ENCODE data around the gene VEZT.

VEZT gene

DNA sequence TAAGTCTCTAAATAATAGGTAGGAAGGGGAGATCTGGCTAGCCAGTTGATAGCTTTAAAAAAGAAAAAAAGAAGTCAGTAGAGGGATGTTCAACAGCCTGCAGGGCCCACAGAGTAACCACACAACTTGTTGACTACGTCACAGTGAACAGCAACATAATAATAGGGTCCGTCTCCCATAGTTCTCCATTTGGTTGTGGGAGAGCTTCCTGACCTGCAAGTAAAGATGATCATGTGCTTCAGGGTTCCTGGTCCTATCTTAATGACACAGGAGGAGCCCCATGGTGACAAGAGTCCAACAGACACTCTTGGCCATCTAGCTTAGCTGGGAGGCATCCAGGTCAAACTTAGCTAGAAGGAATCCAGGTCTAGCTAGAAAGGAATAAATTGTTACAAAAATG, 36.5 kb upstream of the VEZT start:
- H3K27ac ChIP-seq (ENCODE audit: low read depth, low read length) = peak overlapping the region; percentile 14
- H4K12ac ChIP-seq (ENCODE audit: low read depth, low read length) = no peak overlapping the region
- no peak overlapping the region for H3K4ac ChIP-seq (ENCODE audit: low read depth, low read length)
- H3K27me3 ChIP-seq (ENCODE audit: insufficient read depth, low read length) = no peaks in the 10 kb centered on the region
- H3K9me3 ChIP-seq (ENCODE audit: insufficient read depth, low read depth, low read length) = no peaks in the 10 kb centered on the region
- H2AFZ ChIP-seq (ENCODE audit: insufficient read depth, low read length, poor library complexity) = no peak overlapping the region
- no peak overlapping the region for H2BK120ac ChIP-seq (ENCODE audit: insufficient read depth, low read length, poor library complexity)
- H3K36me3 ChIP-seq (ENCODE audit: control insufficient read depth in 1 of 2, insufficient read depth in 2 of 2, low read length in 2 of 2) = peaks cover 4 to 8% of the 10 kb centered on the region in 2 experiments
- H3K4me2 ChIP-seq (ENCODE audit: low read length) = no peak overlapping the region
- H3K18ac ChIP-seq (ENCODE audit: low read length) = no peak overlapping the region
- no CpG with 5 or more reads among the region's 2 CpGs for WGBS (ENCODE audit: extremely low coverage, insufficient coverage, insufficient read length)
- no peak overlapping the region for H2BK12ac ChIP-seq (ENCODE audit: low read length)
- H3K79me2 ChIP-seq (ENCODE audit: control insufficient read depth, insufficient read depth, low read length, poor library complexity) = peaks cover 2% of the 10 kb centered on the region
- H3K14ac ChIP-seq (ENCODE audit: low read length) = no peak overlapping the region
- H3K9ac ChIP-seq (ENCODE audit: low read length) = no peak overlapping the region
- DNase-seq = no peak
- H3K79me1 ChIP-seq (ENCODE audit: low read length) = peaks cover 15% of the 10 kb centered on the region
- H3K4me1 ChIP-seq (ENCODE audit: control insufficient read depth in 1 of 2, insufficient read depth in 2 of 2, low read length in 2 of 2) = peaks cover 11 to 20% of the 10 kb centered on the region in 2 experiments
- no peak overlapping the region for H4K91ac ChIP-seq (ENCODE audit: low read depth, low read length)
- H2BK5ac ChIP-seq (ENCODE audit: low read depth, low read length, poor library complexity) = no peak overlapping the region
- H4K8ac ChIP-seq (ENCODE audit: low read depth, low read length) = no peak overlapping the region
- H3K23ac ChIP-seq (ENCODE audit: low read length) = no peak overlapping the region
- H2AK5ac ChIP-seq (ENCODE audit: low read length) = no peak overlapping the region
- no peak overlapping the region for H3K4me3 ChIP-seq (ENCODE audit: low read depth, low read length)

- H3K23ac ChIP-seq (ENCODE audit: low read length) = no peak overlapping the region
- peak; percentile 42 to 75 for DNase-seq
- no peaks in the 10 kb centered on the region for H3K9me3 ChIP-seq (ENCODE audit: insufficient read depth, low read depth, low read length)
- H3K36me3 ChIP-seq (ENCODE audit: control insufficient read depth in 1 of 2, insufficient read depth in 2 of 2, low read length in 2 of 2) = peaks cover 4 to 8% of the 10 kb centered on the region in 2 experiments
- H3K79me2 ChIP-seq (ENCODE audit: control insufficient read depth, insufficient read depth, low read length, poor library complexity) = peaks cover 2% of the 10 kb centered on the region
- H2AK5ac ChIP-seq (ENCODE audit: low read length) = peak overlapping the region; percentile 31
- H3K9ac ChIP-seq (ENCODE audit: low read length) = no peak overlapping the region
- H4K8ac ChIP-seq (ENCODE audit: low read depth, low read length) = peak overlapping the region; percentile 8
- no CpG with 5 or more reads among the region's 5 CpGs for WGBS (ENCODE audit: extremely low coverage, insufficient coverage, insufficient read length)
- no peak overlapping the region for H3K4me2 ChIP-seq (ENCODE audit: low read length)
- peak overlapping the region; percentile 27 for H2BK12ac ChIP-seq (ENCODE audit: low read length)
- peak overlapping the region; percentile 55 for H3K14ac ChIP-seq (ENCODE audit: low read length)
- H3K79me1 ChIP-seq (ENCODE audit: low read length) = peaks cover 13% of the 10 kb centered on the region
- H3K4me1 ChIP-seq (ENCODE audit: control insufficient read depth in 1 of 2, insufficient read depth in 2 of 2, low read length in 2 of 2) = peaks cover 11 to 17% of the 10 kb centered on the region in 2 experiments
- H4K12ac ChIP-seq (ENCODE audit: low read depth, low read length) = no peak overlapping the region
- peak overlapping the region; percentile 2 for H2BK120ac ChIP-seq (ENCODE audit: insufficient read depth, low read length, poor library complexity)
- H3K18ac ChIP-seq (ENCODE audit: low read length) = peak overlapping the region; percentile 25
- H3K27ac ChIP-seq (ENCODE audit: low read depth, low read length) = peak overlapping the region; percentile 48
- peak overlapping the region; percentile 75 for H4K91ac ChIP-seq (ENCODE audit: low read depth, low read length)
- H3K4me3 ChIP-seq (ENCODE audit: low read depth, low read length) = no peak overlapping the region
- peak overlapping the region; percentile 41 for H2BK5ac ChIP-seq (ENCODE audit: low read depth, low read length, poor library complexity)
- H3K27me3 ChIP-seq (ENCODE audit: insufficient read depth, low read length) = no peaks in the 10 kb centered on the region
- H2AFZ ChIP-seq (ENCODE audit: insufficient read depth, low read length, poor library complexity) = peak overlapping the region; percentile 24
- peak overlapping the region; percentile 65 for H3K4ac ChIP-seq (ENCODE audit: low read depth, low read length)
These were observed 34.7 kb upstream of the VEZT start for GRCh38 chr12:95182868-95183415.

DNA sequence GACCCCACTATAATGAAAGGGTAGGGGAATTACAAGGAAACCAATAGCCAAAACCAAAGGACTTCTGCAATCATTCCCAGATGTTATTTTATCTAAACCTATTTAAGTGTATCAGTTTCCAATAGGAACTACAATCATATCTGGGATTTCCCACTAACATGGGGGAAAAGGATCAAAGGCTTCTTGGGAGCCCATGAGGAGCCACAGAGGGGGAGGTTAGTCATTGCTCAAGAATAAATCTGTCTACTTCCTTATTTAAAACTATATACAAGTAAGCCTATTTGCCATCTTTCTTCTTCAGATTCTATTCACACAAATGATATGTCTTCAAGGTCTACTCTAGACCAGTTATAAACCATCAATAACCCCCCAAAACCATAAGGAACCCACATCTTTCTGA, 33.5 kb upstream of the VEZT start:
- no peak overlapping the region for H3K4me2 ChIP-seq (ENCODE audit: low read length)
- H3K9ac ChIP-seq (ENCODE audit: low read length) = no peak overlapping the region
- H3K18ac ChIP-seq (ENCODE audit: low read length) = no peak overlapping the region
- H3K4ac ChIP-seq (ENCODE audit: low read depth, low read length) = no peak overlapping the region
- no peak overlapping the region for H4K12ac ChIP-seq (ENCODE audit: low read depth, low read length)
- H4K8ac ChIP-seq (ENCODE audit: low read depth, low read length) = no peak overlapping the region
- no peak overlapping the region for H4K91ac ChIP-seq (ENCODE audit: low read depth, low read length)
- no peak overlapping the region for H2AFZ ChIP-seq (ENCODE audit: insufficient read depth, low read length, poor library complexity)
- H2BK120ac ChIP-seq (ENCODE audit: insufficient read depth, low read length, poor library complexity) = no peak overlapping the region
- no peak overlapping the region for H2BK12ac ChIP-seq (ENCODE audit: low read length)
- no peak overlapping the region for H3K27ac ChIP-seq (ENCODE audit: low read depth, low read length)
- H2AK5ac ChIP-seq (ENCODE audit: low read length) = no peak overlapping the region
- no peak overlapping the region for H3K14ac ChIP-seq (ENCODE audit: low read length)
- H3K4me3 ChIP-seq (ENCODE audit: low read depth, low read length) = no peak overlapping the region
- no peak for DNase-seq
- no peak overlapping the region for H3K23ac ChIP-seq (ENCODE audit: low read length)
- H3K79me1 ChIP-seq (ENCODE audit: low read length) = peaks cover 10% of the 10 kb centered on the region
- H2BK5ac ChIP-seq (ENCODE audit: low read depth, low read length, poor library complexity) = no peak overlapping the region
- H3K79me2 ChIP-seq (ENCODE audit: control insufficient read depth, insufficient read depth, low read length, poor library complexity) = peaks cover 2% of the 10 kb centered on the region
- H3K4me1 ChIP-seq (ENCODE audit: control insufficient read depth in 1 of 2, insufficient read depth in 2 of 2, low read length in 2 of 2) = peaks cover 10 to 12% of the 10 kb centered on the region in 2 experiments
- H3K27me3 ChIP-seq (ENCODE audit: insufficient read depth, low read length) = no peaks in the 10 kb centered on the region
- peaks cover 4 to 8% of the 10 kb centered on the region in 2 experiments for H3K36me3 ChIP-seq (ENCODE audit: control insufficient read depth in 1 of 2, insufficient read depth in 2 of 2, low read length in 2 of 2)
- H3K9me3 ChIP-seq (ENCODE audit: insufficient read depth, low read depth, low read length) = no peaks in the 10 kb centered on the region

DNA sequence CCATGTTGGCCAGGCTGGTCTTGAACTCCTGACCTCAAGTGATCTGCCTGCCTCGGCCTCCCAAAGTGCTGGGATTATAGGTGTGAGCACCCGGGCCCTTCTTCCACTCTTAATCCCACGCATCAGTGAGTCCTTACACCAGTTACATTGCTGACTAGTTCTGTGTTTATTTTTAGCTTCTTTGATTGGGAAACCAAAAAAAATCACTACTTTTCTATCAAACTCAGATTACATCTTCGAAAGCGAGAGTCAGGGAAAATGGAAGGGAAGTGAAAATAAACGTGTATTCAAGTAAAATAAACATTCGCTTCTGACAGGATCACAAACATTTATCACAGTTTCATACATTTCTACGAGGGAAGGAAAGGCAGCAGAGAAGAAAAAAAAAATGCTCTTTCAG, 32.5 kb upstream of the VEZT start:
- H4K91ac ChIP-seq (ENCODE audit: low read depth, low read length) = no peak overlapping the region
- H3K27me3 ChIP-seq (ENCODE audit: insufficient read depth, low read length) = no peaks in the 10 kb centered on the region
- H2AK5ac ChIP-seq (ENCODE audit: low read length) = no peak overlapping the region
- H3K23ac ChIP-seq (ENCODE audit: low read length) = no peak overlapping the region
- no peak overlapping the region for H2BK120ac ChIP-seq (ENCODE audit: insufficient read depth, low read length, poor library complexity)
- H2BK5ac ChIP-seq (ENCODE audit: low read depth, low read length, poor library complexity) = no peak overlapping the region
- no peak overlapping the region for H3K4ac ChIP-seq (ENCODE audit: low read depth, low read length)
- no peak overlapping the region for H3K14ac ChIP-seq (ENCODE audit: low read length)
- H3K36me3 ChIP-seq (ENCODE audit: control insufficient read depth in 1 of 2, insufficient read depth in 2 of 2, low read length in 2 of 2) = peaks cover 7 to 11% of the 10 kb centered on the region in 2 experiments
- H3K27ac ChIP-seq (ENCODE audit: low read depth, low read length) = no peak overlapping the region
- H3K79me2 ChIP-seq (ENCODE audit: control insufficient read depth, insufficient read depth, low read length, poor library complexity) = peaks cover 2% of the 10 kb centered on the region
- peaks cover 8 to 12% of the 10 kb centered on the region in 2 experiments for H3K4me1 ChIP-seq (ENCODE audit: control insufficient read depth in 1 of 2, insufficient read depth in 2 of 2, low read length in 2 of 2)
- H4K12ac ChIP-seq (ENCODE audit: low read depth, low read length) = no peak overlapping the region
- H3K79me1 ChIP-seq (ENCODE audit: low read length) = peaks cover 6% of the 10 kb centered on the region
- no peak overlapping the region for H3K9ac ChIP-seq (ENCODE audit: low read length)
- no peak overlapping the region for H3K4me2 ChIP-seq (ENCODE audit: low read length)
- no CpG with 5 or more reads among the region's 8 CpGs for WGBS (ENCODE audit: extremely low coverage, insufficient coverage, insufficient read length)
- no peak overlapping the region for H3K4me3 ChIP-seq (ENCODE audit: low read depth, low read length)
- no peak overlapping the region for H2BK12ac ChIP-seq (ENCODE audit: low read length)
- H2AFZ ChIP-seq (ENCODE audit: insufficient read depth, low read length, poor library complexity) = no peak overlapping the region
- no peak overlapping the region for H4K8ac ChIP-seq (ENCODE audit: low read depth, low read length)
- no peak overlapping the region for H3K18ac ChIP-seq (ENCODE audit: low read length)
- no peaks in the 10 kb centered on the region for H3K9me3 ChIP-seq (ENCODE audit: insufficient read depth, low read depth, low read length)
- no peak for DNase-seq
